HG02759 (cell line): ENCODE data around the gene PRKAG2.

Experiments used
- ATAC-seq: cut with Tn5 transposase; IDR thresholded peaks from one replicate; pipeline ENCODE4 v1.9.1; 2021; ENCODE audit warnings: mild to moderate bottlenecking, moderate library complexity; ENCODE audit not compliant: unreplicated experiment

The PRKAG2 gene

DNA sequence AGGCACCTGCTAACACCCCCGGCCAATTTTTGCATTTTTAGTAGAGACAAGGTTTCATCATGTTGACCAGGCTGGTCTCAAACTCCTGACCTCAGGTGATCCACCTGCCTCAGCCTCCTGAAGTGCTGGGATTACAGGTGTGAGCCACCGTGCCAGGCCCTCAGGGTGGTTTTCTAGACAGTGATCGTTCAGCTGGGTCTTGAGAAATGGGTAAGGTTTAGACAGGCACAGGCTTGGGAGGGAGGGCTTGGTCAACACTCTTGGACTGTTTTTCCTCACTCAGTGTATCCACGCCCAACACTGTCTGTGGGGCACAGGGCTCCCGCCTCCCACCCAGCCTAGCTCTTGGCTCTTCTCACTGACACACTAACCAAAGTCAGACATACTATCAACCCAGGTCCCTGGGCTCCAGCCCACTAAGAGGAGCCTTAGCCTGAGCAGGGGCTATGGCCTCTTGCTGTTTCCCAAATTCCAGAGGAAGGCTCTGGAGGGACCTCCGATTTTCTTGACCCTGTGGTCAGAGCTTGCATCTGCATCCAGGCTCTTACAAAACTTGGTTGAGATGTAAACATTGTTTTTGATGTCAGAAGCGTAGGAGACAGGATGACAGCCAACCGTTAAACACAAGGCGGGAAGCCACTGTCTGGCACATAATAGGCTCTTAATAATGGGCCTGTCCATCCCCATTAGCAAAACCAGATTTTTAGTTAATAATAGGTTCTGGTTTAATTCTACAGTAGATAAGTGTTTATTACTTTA, 143.9 kb downstream of the PRKAG2 start:
- no peak for ATAC-seq

DNA sequence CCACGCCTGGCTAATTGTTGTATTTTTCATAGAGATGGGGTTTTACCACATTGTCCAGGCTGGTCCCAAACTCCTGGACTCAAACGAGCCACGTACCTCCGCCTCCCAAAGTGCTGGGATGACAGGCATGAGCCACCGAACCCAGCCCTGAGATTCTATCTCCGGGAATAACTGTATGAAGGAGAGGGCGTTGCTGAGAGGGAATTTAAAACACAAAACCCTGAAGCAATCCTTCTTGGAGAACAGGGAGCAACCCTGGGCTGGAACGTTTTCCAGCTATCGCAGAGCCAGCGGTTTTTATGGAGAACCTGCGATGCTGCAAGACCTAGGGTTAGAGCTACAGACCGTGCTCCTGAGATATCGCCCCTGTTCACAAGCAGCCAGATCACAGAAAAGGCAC, 144.6 kb downstream of the PRKAG2 start:
- no peak for ATAC-seq

DNA sequence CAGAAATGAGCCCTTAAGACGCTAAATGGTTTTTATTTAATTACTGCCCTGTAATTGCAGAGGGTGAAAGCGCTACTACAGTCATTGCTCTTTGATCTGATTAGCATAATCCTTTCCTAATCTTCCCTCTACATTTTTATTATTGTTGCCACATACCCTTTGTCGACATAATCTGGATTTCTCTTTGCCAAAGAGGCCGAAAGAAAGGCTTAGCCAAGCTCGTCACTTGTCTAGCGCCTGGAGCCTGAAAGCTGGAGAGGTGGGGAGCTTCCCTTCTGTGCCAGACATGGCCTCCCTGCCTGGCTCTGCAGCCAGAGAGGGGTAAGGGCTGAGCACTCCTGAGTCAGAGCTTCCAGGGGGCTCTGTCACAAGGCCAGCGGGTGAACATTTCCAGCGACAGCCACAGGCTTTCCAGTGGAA, 145.9 kb downstream of the PRKAG2 start:
- no peak for ATAC-seq

DNA sequence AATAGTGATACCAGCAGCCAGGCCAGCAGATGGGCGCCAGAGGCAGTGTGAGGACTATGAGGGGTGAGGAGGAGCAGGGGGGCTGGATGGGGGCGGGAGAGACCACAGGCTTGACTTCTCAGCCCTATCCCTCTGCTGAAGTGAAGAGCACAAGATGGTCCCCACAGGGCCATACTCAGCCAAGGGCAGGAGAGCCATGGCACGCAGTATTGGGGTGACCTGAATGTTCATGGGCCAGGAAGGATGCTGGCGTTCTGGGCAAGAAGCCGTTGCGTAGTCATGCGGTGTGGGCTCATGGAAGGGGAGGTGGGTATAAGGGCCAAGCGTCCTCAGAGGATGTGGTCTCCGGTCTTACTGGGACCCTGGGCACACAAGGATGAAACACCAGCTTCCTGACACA, 146.3 kb downstream of the PRKAG2 start:
- no peak for ATAC-seq

DNA sequence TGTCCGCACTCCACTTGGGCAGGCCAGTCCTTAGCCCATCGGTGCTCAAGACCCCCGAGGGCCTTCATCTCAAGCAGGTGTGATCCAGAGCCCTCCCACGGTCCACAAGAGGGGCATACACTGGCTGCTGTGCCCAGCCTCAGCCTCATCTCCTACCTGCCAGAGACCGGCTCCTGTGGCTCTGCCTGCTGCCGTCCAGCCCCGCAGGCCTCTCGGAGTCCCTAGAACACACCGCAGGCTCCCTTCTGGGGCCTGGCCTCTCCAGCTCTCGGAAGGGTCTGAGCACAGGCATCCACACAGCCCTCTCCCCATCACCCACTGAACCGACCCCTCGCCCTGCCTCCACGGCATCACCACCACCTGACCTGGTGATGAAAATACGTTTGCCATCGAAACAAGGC, 147.4 kb downstream of the PRKAG2 start:
- no peak for ATAC-seq

DNA sequence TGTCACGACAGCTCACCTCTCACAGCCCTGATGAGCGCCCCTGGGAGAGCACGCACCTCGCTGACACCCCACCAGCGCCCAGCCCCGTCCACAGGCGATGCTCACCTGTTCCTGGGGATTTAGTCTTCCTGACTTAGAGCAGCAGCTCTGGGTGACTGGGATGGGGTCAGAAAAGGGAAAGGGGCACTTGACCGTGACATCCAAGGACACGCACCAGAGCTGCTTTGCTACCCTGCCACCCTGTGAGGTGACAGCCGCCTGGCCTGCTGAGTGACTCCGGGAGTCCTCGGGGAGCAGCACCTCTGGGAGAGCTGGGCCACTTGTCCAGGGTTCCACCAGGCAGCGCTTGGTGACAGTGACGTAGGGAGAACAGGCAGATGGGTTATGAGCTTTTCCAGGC, 148.2 kb downstream of the PRKAG2 start:
- no peak for ATAC-seq

DNA sequence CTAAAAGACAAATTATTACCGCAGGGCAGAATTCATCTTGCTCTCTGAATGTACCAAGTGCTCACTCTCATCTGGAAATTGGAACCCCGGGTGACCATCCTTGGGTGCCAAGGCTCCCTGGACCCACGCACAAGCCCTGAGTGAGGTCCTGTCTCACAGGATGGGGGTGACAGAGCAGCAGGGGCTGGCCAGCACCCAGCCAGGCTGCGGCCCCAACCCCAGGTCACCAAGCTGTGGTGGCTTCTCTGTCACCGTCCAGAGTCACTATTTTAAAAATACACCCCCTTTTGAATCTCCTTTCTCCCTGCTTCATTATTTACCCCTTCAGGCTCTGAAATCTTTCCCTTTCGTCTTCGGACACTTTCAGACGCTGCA, 148.6 kb downstream of the PRKAG2 start:
- no peak for ATAC-seq

DNA sequence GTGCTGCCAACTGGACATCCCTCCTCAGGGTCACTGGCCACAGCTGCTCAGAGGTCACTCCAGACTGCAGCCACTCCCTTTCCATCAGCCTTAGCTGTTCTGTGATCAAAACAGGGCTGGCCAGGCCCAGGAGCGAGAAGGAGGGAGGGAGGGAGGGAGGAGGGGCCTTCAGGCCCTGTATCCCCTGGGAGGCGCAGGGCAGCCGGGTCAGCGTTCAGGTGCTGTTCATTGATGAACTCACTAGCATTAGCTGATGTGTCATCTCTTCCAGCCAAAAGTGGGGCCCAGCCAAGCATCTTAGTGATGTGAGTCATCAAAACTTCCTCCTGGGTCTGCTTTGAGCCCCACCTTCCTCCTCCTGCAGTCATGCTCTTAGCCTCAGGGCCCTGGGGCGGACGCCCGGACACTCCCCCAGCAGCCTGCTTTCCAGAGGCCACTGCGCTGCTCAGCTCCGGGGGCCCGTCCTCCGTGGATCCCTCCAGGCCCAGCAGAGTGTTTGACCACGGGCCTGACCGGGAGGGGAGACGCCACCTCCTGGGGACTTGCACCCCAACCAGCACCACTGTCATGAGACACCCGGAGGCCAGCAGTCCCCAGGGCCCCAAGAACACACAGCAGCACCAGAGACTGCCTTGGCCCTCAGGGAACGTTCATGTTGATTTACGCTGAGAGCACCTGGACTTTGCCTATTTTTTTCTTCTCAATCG, 149.2 kb downstream of the PRKAG2 start:
- ATAC-seq = peak; percentile 61

DNA sequence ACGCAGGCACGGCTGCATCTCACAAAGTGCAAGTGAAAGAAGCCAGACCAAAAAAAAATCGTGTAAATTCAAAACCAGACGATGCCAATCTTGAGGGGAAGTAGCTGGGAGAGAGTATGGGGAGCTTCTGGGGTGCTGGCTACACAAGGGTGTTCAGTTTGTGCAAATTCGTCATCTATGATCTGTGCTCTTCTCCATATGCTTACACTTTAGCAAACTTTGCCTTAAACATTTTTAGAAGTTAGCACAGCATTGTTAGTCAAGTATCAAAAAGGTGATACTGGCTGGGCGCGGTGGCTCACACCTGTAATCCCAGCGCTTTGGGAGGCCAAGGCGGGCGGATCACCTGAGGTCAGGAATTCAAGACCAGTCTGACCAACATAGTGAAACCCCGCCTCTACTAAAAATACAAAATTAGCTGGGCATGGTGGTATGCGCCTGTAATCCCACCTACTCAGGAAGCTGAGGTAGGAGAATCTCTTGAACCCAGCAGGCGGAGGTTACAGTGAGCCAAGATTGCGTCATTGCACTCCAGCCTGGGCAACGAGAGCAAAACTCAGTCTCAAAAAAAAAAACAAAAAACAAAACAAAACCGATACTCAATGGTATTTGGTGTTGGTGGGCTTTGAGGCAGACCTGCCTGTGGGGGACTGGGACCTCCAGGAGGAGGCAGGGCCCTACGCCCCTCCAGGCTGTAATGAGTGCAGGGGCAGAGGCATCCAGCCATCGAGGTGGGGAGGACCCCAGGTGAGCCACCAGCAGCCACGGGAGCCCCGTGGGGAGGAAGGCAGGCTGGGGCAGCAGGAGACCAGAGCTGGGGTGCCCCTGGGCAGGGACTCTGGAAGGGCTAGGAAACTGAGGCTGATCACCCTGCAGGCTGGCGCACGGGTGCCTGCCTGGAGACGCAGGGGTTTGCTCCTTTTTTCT, 150.0 kb downstream of the PRKAG2 start:
- no peak for ATAC-seq

DNA sequence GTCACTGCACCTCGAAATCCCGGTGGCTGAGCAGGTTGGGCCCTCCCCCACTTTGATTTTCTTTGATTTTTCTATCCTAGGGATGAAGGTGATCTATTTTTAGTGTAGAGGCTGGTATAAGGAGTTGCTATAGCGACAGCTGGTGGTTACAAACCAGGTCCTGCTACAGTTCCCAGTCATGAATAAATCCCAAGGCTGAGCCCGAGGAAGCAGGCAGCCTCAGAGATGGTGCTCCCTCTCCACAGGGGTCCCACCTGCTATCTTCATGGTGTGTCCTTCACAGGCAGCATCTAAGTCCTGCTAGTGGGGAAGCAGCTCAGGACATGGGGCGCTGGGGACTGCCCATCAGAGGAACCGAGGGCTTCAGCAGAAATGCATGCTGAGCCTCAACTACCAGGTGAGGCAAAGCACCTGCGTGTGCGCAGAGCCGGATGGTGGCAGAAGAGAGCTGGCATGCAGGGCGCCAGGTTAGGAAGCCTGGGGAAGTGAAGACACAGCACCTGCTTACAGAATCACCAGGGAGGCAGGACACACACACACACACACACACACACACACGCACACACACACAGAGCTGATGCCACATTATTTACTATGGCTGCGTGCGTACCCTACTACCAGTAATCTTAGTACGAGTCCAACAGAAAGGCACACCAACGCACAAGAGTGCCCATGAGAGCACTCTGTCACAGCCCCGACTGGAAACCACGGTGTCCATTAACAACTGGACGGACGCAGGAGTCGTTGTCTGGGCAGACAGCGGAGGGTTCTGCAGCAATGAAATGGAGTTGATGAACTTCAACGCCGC, 150.9 kb downstream of the PRKAG2 start:
- ATAC-seq = no peak

DNA sequence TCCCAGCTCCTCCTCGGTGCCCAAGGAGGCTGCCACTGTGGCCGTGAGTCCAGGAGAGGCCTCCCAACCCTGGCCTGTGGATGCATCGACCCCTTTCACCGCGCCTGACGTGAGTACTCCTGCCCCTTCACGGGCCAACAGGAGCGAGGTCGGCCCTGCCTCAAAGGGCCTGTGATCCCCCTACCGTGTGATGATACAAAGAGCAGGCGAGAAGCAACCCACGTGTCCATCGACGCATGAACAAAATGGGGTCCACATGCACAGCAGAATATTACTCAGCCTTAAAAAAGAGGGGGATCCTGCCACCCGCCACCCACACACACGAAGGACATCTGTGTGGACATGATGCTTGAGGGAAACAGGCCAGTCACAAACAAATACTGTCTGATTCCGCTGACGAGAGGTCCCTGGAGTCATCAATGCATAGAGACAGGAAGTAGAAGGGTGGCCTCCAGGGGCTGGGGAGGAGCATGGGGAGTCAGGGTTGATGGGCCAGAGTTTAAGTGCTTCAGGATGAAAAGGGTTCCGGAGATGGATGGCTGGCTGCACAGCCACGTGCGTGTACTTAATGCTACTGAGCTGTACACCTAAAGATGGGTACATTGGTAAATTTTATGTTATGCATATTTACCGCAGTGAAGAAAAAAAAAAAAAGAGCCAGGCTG, 151.9 kb downstream of the PRKAG2 start:
- ATAC-seq = no peak

DNA sequence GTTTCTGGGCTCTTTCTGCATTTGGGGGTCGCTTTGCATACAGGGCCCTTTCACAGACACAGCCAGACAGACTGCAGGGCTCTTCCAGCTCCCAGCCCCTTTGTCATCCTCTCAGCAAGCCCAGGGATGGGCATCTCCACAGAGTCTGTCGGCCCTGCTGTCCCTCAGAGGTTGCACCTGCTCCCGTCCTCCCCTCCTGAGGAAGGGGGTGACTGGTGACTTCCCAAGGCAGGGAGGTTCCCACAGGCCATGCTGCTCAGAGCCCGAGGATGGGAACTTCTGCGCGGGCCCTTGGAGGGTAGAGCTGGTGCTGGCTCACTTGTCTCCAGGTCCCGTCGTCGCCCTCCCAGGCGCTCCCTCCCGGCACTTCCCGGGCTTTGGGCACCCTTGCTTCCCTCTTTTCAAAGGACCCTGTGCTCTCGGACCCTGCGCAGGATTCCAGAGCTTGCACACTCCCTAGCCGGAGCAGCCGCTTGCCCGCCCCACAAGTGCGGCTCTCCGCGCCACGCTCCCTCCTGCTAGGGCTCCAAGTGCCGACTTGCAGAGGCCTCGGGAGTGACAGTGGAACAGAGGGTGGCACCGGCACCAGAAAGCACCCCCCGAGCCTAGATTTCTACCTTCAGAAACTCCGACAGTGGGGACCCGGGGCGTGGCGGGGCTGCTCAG, 152.5 kb downstream of the PRKAG2 start:
- ATAC-seq = no peak

DNA sequence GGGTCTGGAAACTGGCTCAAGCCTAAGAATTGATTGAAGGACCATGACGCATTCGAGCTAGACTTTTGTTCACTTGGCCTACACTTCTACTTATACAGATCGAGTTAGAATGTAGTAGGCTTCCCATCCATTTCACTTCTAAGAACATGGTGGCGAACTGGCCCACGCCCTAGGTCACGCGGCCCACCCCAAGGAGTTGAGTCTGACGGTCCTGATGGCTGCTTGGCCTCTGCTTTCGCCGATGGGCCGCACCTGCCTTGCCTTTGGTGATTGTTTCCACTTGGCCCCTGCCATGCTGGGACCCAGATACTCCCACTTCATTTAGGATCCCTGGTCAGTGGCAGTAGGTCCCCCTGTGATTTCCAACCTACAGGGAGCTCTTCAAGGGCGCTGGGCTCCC, 153.6 kb downstream of the PRKAG2 start:
- no peak for ATAC-seq

DNA sequence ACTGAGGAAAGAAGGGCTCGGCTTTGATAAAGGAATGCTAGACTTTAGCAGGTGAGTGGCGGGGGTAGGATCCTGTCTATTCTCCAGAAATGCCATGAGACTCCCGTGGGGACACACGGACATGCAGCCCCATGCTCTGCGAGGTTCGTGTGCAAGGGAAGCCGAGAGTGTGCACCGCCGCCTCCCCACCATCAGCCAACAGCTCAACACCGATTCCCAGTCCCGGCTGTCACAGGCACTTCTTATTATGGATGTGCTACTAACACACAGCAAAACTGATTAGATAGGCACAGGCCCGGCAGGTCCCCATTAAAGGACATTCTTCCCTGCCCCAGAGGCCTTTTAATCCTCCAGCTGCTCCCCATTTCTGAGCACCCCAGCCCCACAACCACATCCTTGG, 154.4 kb downstream of the PRKAG2 start:
- ATAC-seq = no peak

DNA sequence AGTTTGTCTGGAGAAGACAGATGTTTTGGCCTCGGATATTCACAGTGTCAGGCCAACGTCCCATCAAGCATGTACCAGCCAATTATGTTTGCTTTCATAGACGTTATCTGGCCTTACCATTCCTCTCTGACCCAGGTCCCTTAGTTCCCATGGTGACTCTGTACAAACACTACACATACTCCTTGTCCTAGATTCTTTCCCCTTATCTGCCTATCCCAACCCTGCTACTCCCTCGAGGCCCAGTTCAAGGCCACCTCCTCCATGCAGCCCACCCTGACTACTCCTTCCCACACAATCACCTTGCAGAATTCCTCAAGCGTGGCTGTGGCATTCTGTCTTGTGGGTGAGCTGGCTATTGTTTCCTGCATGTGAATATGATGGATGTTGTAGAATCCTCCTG, 155.2 kb downstream of the PRKAG2 start:
- ATAC-seq = no peak

DNA sequence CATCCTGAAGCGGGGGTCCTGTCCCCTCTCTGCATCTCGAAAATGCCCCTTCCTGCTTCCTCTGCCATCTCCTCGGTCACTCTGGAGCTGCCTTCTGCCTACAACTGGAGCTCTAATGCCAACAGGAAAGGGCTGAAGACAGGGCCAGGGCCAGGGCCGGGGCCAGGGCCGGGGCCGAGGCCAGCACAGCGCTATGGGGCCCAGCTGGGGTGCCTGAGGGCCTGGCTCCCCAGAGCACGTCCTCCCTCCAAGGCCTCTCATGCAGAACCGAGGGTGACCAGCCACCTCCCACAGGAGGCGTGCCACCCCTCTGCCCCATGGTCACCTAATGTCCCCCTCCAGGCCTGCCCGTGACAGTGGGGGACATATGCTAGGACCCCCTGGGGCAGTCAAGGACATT, 155.7 kb downstream of the PRKAG2 start:
- ATAC-seq = no peak

DNA sequence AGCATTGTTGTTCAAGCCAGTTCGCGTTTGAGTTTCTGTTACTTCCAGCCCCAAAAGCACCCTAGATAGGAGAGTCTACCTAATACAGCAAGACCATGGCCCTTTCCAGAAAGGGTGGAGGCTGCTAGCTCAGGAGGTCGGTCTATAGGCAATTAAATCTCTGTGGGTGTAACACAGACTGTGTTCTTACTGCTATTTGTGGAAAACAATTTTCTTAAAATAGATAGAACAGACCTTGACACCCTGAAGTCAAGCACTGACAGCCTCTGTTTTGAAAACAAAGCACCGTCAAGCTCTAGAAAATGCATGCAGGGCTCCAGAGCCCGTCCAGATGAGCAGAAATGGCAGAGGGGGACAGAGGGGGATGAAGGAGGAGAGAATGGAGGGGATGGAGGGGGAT, 156.6 kb downstream of the PRKAG2 start:
- no peak for ATAC-seq

DNA sequence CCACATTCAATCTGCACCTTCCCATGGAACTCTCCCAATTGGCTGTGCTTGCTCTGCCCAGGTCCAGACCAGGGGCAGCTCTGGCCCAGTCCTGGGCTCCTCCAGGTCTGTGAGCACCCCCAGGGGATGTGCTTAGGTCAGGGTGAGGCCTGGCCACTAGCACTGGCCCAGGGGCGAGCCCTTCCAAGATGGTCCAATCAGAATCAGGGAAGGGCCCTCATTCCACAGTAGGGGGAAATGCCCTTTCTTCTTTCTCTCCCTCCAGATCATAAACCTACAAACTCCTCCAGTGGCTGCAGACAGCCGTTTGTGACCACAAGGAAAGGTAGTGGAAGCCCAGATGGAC, 157.0 kb downstream of the PRKAG2 start:
- no peak for ATAC-seq

DNA sequence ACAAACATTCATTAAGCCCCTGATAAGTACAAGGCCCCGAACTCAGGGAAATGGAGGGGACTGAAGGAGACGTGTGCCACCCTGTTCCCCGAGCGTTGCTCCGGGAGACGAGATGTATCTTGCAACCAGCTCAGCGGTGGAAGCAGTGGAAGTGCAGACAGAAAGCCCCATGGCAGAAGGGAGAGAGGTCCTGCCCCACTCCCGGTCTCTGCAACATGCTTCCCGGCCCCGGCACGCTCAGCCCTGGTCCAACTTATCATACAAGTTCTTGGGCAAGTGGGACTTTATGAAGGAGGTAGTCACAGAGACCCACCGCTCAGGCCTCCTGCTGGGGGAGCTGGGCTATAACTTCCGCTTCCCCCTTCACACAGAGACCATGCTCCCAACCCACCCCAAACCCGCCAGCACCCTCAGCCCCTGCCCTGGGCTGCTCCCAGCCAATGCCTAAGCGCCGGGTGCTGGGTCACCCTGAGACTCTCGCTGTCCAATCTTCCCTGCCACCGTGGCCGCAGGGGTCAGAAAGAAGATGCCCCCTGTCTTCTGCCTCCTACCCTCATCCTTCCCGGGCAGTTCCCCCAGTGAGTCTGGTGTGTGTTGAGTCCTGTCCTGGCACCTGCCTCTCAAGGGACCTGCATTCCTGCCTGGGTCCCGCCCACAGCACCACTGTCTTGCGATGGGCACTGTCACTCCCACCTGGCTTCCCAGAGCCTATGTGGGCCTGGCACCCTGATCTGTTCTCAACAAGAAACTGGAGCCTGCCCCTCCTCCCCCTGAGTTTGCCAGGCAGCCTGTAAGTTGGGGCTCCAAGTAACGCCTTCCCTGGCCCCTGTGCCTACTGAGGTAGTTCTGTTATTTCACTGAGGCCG, 157.7 kb downstream of the PRKAG2 start:
- no peak for ATAC-seq
